SK-N-SH (cell line): ENCODE results near the gene STX3. TPM values are rescaled to one million over a fixed set of nuclear protein-coding genes. Genes with fewer than 3 reads are reported as not detected.

Experiments used
- CHD2 ChIP-seq: fragments of 150-350 bp; IDR thresholded peaks from 2 replicates; pipeline ENCODE4 v1.6.1; 2018; ENCODE audit warnings: low read length; ENCODE audit not compliant: partially characterized antibody
- ELF1 ChIP-seq: IDR thresholded peaks from 2 replicates; pipeline ENCODE4 v1.4.0; 2012
- EP300 ChIP-seq, 2 experiments: IDR thresholded peaks; 2 replicates each; pipeline versions ENCODE4 v1.4.0 to v1.6.1; 2012; ENCODE audit warnings: borderline replicate concordance in 1 of 2, low read depth in 1 of 2, low read length in 1 of 2
- EZH2phosphoT487 ChIP-seq: fragments of 200-600 bp; sonication (generic); IDR thresholded peaks from 2 replicates; pipeline ENCODE4 v1.6.1; 2017; ENCODE audit warnings: low read depth, mixed run types, mild to moderate bottlenecking, antibody characterized with exemption, moderate library complexity, borderline replicate concordance
- FOSL2 ChIP-seq: IDR thresholded peaks from 2 replicates; pipeline ENCODE4 v1.4.0; 2012; ENCODE audit warnings: low read depth, mild to moderate bottlenecking, moderate library complexity, borderline replicate concordance
- FOXJ3 ChIP-seq: sonication (generic); formaldehyde crosslinking; IDR thresholded peaks from 2 replicates; pipeline ENCODE4 v1.5.1; 2020; ENCODE audit warnings: mild to moderate bottlenecking, missing genetic modification reagents
- FOXM1 ChIP-seq: IDR thresholded peaks from 2 replicates; pipeline ENCODE4 v1.4.0; 2012; ENCODE audit warnings: low read depth, mild to moderate bottlenecking
- GABPA ChIP-seq: IDR thresholded peaks from 2 replicates; pipeline ENCODE4 v1.4.0; 2012; ENCODE audit warnings: low read depth, mild to moderate bottlenecking
- GATA2 ChIP-seq: sonication (generic); formaldehyde crosslinking; IDR thresholded peaks from 2 replicates; pipeline ENCODE4 v1.5.0; 2020; ENCODE audit warnings: mild to moderate bottlenecking, missing genetic modification reagents
- IRF3 ChIP-seq: fragments of 150-350 bp; IDR thresholded peaks from 2 replicates; pipeline ENCODE4 v1.6.1; 2016; ENCODE audit warnings: mild to moderate bottlenecking, low read depth, low read length
- MEF2A ChIP-seq: IDR thresholded peaks from 2 replicates; pipeline ENCODE4 v1.4.0; 2012; ENCODE audit warnings: low read depth, borderline replicate concordance
- MXI1 ChIP-seq: IDR thresholded peaks from 2 replicates; pipeline ENCODE4 v1.6.1; 2012; ENCODE audit warnings: mild to moderate bottlenecking, low read depth, low read length, improper control_type of control experiment
- NFIC ChIP-seq: IDR thresholded peaks from 2 replicates; pipeline ENCODE4 v1.4.0; 2012; ENCODE audit warnings: borderline replicate concordance
- PBX3 ChIP-seq: IDR thresholded peaks from 2 replicates; pipeline ENCODE4; 2012
- POLR2AphosphoS5 ChIP-seq: IDR thresholded peaks from 2 replicates; pipeline ENCODE4 v1.6.1; 2012; ENCODE audit warnings: low read depth, low read length
- RCOR1 ChIP-seq: fragments of 150-350 bp; IDR thresholded peaks from 2 replicates; pipeline ENCODE4 v1.6.1; 2017; ENCODE audit warnings: antibody characterized with exemption, low read length
- RXRA ChIP-seq: IDR thresholded peaks from 2 replicates; pipeline ENCODE4 v1.4.0; 2012; ENCODE audit warnings: low read depth, mild to moderate bottlenecking, borderline replicate concordance
- SMC3 ChIP-seq: IDR thresholded peaks from 2 replicates; pipeline ENCODE4 v1.6.1; 2012; ENCODE audit warnings: low read depth, low read length, improper control_type of control experiment
- TAF1 ChIP-seq: IDR thresholded peaks from 2 replicates; pipeline ENCODE4 v1.6.1; 2012; ENCODE audit warnings: low read depth, mild to moderate bottlenecking, low read length, moderate library complexity, borderline replicate concordance
- TEAD4 ChIP-seq: IDR thresholded peaks from 2 replicates; pipeline ENCODE4 v1.4.0; 2012; ENCODE audit warnings: mild to moderate bottlenecking, borderline replicate concordance; ENCODE audit not compliant: insufficient read depth
- USF2 ChIP-seq: fragments of 150-350 bp; IDR thresholded peaks from 2 replicates; pipeline ENCODE4 v1.6.1; 2017; ENCODE audit warnings: antibody characterized with exemption, low read length, low read depth, borderline replicate concordance
- YY1 ChIP-seq: IDR thresholded peaks from 2 replicates; pipeline ENCODE4 v1.4.0; 2012; ENCODE audit warnings: low read depth, mild to moderate bottlenecking
- ZBTB33 ChIP-seq: IDR thresholded peaks from 2 replicates; pipeline ENCODE4 v1.4.0; 2012; ENCODE audit warnings: low read depth, borderline replicate concordance
- polyA plus RNA-seq, 3 experiments: library from polyadenylated mRNA; depleted of rRNA; stranded (reverse); fragments of >200 nt; gene quantifications; 2 replicates each; pipeline ENCODE4 v1.2.3, GENCODE V29; 2012
- TF ChIP-seq, protein P1 (sequence below): fragments of 200-600 bp; sonication (generic); IDR thresholded peaks from 2 replicates; pipeline ENCODE4 v1.6.1; 2017; ENCODE audit warnings: antibody characterized with exemption, mild to moderate bottlenecking, moderate library complexity

Gene STX3
- polyA plus RNA-seq, 1 of the 3 experiments (the other 2 are of a cell fraction): 21.4 TPM

DNA sequence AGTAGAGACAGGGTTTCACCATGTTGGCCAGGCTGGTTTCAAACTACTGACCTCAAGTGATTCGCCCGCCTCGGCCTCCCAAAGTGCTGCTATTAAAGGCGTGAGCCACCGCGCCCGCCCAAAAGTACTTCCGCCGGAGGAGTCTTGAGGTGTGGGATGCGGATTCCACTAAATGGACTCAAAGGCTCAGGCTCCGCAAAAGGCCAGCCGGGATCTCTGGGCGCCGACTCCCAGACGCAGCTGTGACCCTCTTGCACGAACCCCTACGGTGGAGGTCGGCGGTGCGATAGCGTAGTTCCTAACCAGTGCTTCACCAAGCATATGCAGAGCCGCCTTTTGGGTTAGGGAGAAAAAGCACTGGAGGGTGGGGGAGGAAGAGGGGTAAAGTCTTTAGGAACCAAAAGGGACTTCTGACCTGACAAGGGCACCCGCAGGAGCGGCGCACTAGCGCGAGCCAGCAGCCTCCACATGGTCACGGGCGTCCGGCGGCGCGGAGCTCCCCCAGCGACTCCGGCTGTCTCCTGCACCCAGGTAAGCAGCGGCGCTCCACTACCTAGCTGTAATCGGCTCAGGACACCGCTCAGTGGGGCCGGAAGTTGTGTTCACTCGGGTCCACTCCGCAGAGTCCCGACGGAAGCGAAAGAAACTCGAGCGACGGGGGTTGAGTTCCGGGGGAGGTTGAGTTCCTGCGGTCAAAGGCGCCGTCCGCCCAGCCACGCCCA, 55.2 kb downstream of the STX3 start, which contains the start of gene MRPL16 (continued):
- TF ChIP-seq ZBTB33: peak; percentile 57; the same call in 1 of the 2 replicates
- no peak for TF ChIP-seq IRF3
- TF ChIP-seq GABPA: peak; percentile 99
- TF ChIP-seq FOSL2: 0 out of 2 replicates have a peak, but pooled peaks have one; percentile 18
- TF ChIP-seq POLR2AphosphoS5: peak; percentile 76
- no peak for TF ChIP-seq USF2
- TF ChIP-seq EP300 (IDR thresholded peaks at IDR 0.05; ENCODE audit: borderline replicate concordance in 1 of 2, low read depth in 1 of 2, low read length in 1 of 2): peak in 1 of 2 experiments; percentile 26; a peak in 1 of 4 replicates
- TF ChIP-seq, protein P1, sequence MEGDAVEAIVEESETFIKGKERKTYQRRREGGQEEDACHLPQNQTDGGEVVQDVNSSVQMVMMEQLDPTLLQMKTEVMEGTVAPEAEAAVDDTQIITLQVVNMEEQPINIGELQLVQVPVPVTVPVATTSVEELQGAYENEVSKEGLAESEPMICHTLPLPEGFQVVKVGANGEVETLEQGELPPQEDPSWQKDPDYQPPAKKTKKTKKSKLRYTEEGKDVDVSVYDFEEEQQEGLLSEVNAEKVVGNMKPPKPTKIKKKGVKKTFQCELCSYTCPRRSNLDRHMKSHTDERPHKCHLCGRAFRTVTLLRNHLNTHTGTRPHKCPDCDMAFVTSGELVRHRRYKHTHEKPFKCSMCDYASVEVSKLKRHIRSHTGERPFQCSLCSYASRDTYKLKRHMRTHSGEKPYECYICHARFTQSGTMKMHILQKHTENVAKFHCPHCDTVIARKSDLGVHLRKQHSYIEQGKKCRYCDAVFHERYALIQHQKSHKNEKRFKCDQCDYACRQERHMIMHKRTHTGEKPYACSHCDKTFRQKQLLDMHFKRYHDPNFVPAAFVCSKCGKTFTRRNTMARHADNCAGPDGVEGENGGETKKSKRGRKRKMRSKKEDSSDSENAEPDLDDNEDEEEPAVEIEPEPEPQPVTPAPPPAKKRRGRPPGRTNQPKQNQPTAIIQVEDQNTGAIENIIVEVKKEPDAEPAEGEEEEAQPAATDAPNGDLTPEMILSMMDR: 0 out of 2 replicates have a peak, but pooled peaks have one; percentile 9
- peak; percentile 96 for TF ChIP-seq TAF1
- TF ChIP-seq MXI1: peak; percentile 28; the same call in 1 of the 2 replicates
- peak; percentile 69 for TF ChIP-seq CHD2
- TF ChIP-seq ELF1: 0 out of 2 replicates have a peak, but pooled peaks have one; percentile 29
- TF ChIP-seq RXRA: no peak
- TF ChIP-seq FOXJ3 (CRISPR knock-in tag): peak; percentile 32; the same call in 1 of the 2 replicates
- TF ChIP-seq GATA2: no peak
- no peak for TF ChIP-seq EZH2phosphoT487
- TF ChIP-seq YY1: no peak
- no peak for TF ChIP-seq SMC3
- TF ChIP-seq NFIC: no peak; the same call in 1 of the 2 replicates
- no peak for TF ChIP-seq FOXM1
- TF ChIP-seq RCOR1: no peak
- TF ChIP-seq PBX3: no peak
- no peak for TF ChIP-seq TEAD4
- no peak for TF ChIP-seq MEF2A
